ENCODE data around the gene KCNIP4. TPM values are rescaled to one million over a fixed set of nuclear protein-coding genes. Genes with fewer than 3 reads are reported as not detected.

KCNIP4 gene
- total and polyA plus RNA-seq, 2 of the 8 experiments (the other 6 are each of a cell fraction or from before 2014, with no cell fraction given): 0.06 TPM; not detected in 1

DNA sequence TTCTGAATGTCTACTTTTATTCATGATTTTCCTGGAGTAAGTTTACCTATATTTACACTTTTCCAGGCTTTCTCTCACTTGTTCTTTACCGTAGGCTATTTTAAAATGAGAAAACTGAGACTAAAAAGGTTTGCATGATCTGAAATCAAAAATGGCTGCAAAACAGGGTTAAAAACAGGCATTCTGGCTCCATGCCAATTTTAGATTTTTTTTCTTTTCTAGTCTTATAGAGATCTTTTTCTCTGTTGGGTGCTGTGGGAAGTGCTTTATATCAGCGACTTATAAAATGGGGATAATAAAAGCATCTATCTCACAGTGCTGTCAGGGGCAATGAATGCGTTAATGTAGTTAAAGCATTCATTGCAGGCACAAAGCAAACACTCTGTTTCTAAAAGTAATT lies 953.6 kb downstream of the KCNIP4 start (continued):
- TF ChIP-seq HDAC6 (IDR thresholded peaks at IDR 0.05; ENCODE audit: low read depth, low read length) (no peak), SP4 (IDR thresholded peaks at IDR 0.05; ENCODE audit: low read length) (no peak), SRF (IDR thresholded peaks at IDR 0.05; ENCODE audit: low read depth, low read length) (no peak)

All from H1 (cell line).